ENCODE measurements around the gene ANKRD35. TPM values are rescaled to one million over a fixed set of nuclear protein-coding genes. Genes with fewer than 3 reads are reported as not detected.

Gene ANKRD35
- total RNA-seq, 1 donor from 2014 or later, result not detected

- CTCF ChIA-PET, result interaction anchor here (0.8 to 2.4 kb wide), 3 partner anchors 16 to 118 kb away, joined by 4 to 12 read pairs (median 4); partner anchors contain the start of genes ITGA10 and PEX11B
- no peaks in the 10 kb centered on the region for H3K27me3 Mint-ChIP-seq
- no peaks in the 10 kb centered on the region for H3K36me3 Mint-ChIP-seq (ENCODE audit: low read depth)
- ATAC-seq (ENCODE audit: low read depth) (no peak), DNase-seq (no peak)
- no peak overlapping the region for H3K27ac Mint-ChIP-seq
- H3K4me1 Mint-ChIP-seq, result no peaks in the 10 kb centered on the region
- TF ChIP-seq CTCF (IDR thresholded peaks at IDR 0.05), result no peak
- H3K4me3 Mint-ChIP-seq, result no peak overlapping the region
- intact Hi-C loops (cut with micrococcal nuclease), result loop anchor here (2.0 kb wide), 1 partner anchor 17 kb away; the partner anchor contains the start of gene ITGA10
- no peaks in the 10 kb centered on the region for H3K9me3 Mint-ChIP-seq
- POLR2A ChIA-PET, result no interaction called here
Observed at GRCh38 chr1:145893306-145894055, 7.8 kb upstream of the ANKRD35 start.

GRCh38 chr1:145892486-145893087, 6.9 kb upstream of the ANKRD35 start:
- Mint-ChIP-seq H3K27me3 (no peaks in the 10 kb centered on the region), H3K36me3 (ENCODE audit: low read depth) (no peaks in the 10 kb centered on the region), H3K27ac (no peak overlapping the region), H3K4me3 (no peak overlapping the region), H3K9me3 (no peaks in the 10 kb centered on the region), H3K4me1 (no peaks in the 10 kb centered on the region)
- POLR2A ChIA-PET, result interaction anchor here (0.5 to 1.3 kb wide), 3 partner anchors 26 to 37 kb away, joined by 3 read pairs; partner anchors contain the start of genes PEX11B and RBM8A
- intact Hi-C loops (cut with micrococcal nuclease), result loop anchor here (2.0 kb wide), 1 partner anchor 18 kb away; the partner anchor contains the start of gene ITGA10
- TF ChIP-seq CTCF (IDR thresholded peaks at IDR 0.05), result no peak
- ATAC-seq (ENCODE audit: low read depth) (no peak), DNase-seq (no peak)
- CTCF ChIA-PET, result interaction anchor here (0.8 to 2.4 kb wide), 10 partner anchors 13 to 119 kb away, joined by 3 to 12 read pairs (median 4); partner anchors contain the start of genes ITGA10, NUDT17, PEX11B and PIAS3

- Mint-ChIP-seq H3K9me3 (no peaks in the 10 kb centered on the region), H3K36me3 (ENCODE audit: low read depth) (no peaks in the 10 kb centered on the region), H3K27ac (no peak overlapping the region), H3K27me3 (no peaks in the 10 kb centered on the region), H3K4me3 (no peak overlapping the region), H3K4me1 (no peaks in the 10 kb centered on the region)
- intact Hi-C loops (cut with micrococcal nuclease), result loop anchor here (1.0 to 2.0 kb wide), 2 partner anchors 19 to 121 kb away; partner anchors contain the start of gene ITGA10
- ATAC-seq (ENCODE audit: low read depth) (peak; percentile 75), DNase-seq (peak; percentile 35)
- ChIA-PET POLR2A (interaction anchor here (0.5 to 1.3 kb wide), 5 partner anchors 26 to 114 kb away, joined by 3 read pairs; partner anchors contain the start of genes PEX11B and RBM8A), CTCF (interaction anchor here (0.8 to 2.4 kb wide), 13 partner anchors 13 to 120 kb away, joined by 3 to 12 read pairs (median 4); partner anchors contain the start of genes ANKRD34A, NUDT17, PIAS3 and POLR3GL)
- no peak for TF ChIP-seq CTCF (IDR thresholded peaks at IDR 0.05)
Observed at GRCh38 chr1:145891587-145892485, 6.2 kb upstream of the ANKRD35 start.

GRCh38 chr1:145891143-145891542, 5.5 kb upstream of the ANKRD35 start:
- no peaks in the 10 kb centered on the region for H3K9me3 Mint-ChIP-seq
- POLR2A ChIA-PET, result interaction anchor here (0.6 to 1.3 kb wide), 3 partner anchors 27 to 115 kb away, joined by 3 read pairs; partner anchors contain the start of genes PEX11B and RBM8A
- H3K4me1 Mint-ChIP-seq, result peaks cover 2% of the 10 kb centered on the region
- CTCF ChIA-PET, result interaction anchor here (1.0 to 2.4 kb wide), 11 partner anchors 12 to 121 kb away, joined by 3 to 12 read pairs (median 5); partner anchors contain the start of genes ANKRD34A, NUDT17, PIAS3 and POLR3GL
- ATAC-seq (ENCODE audit: low read depth), result no peak
- H3K27me3 Mint-ChIP-seq, result no peaks in the 10 kb centered on the region
- H3K4me3 Mint-ChIP-seq, result no peak overlapping the region
- H3K27ac Mint-ChIP-seq, result no peak overlapping the region
- intact Hi-C loops (cut with micrococcal nuclease), result loop anchor here (1.0 kb wide), 1 partner anchor 122 kb away; no protein-coding TSS in a partner anchor
- no peaks in the 10 kb centered on the region for H3K36me3 Mint-ChIP-seq (ENCODE audit: low read depth)
- TF ChIP-seq CTCF (IDR thresholded peaks at IDR 0.05), result no peak
- DNase-seq, result no peak
